SK-N-MC (cell line): ENCODE results near the gene DYNLT5.

Source experiments
- DNase-seq: peaks from one replicate; pipeline ENCODE4 v3.0.0-alpha.2; 2011; ENCODE audit warnings: low read depth, low spot score
- H3K27ac ChIP-seq: fragments of 200-600 bp; sonication (generic); 2 replicates; pipeline ENCODE4 v1.5.1; 2016; ENCODE audit warnings: mixed run types
- H3K36me3 ChIP-seq: fragments of 200-600 bp; sonication (generic); 2 replicates; pipeline ENCODE4 v1.6.1; 2017; ENCODE audit warnings: antibody characterized with exemption, low read length, mixed read lengths; ENCODE audit not compliant: insufficient read depth
- H3K4me3 ChIP-seq: fragments of 200-600 bp; sonication (generic); 2 replicates; pipeline ENCODE4 v1.5.1; 2016
- H3K9ac ChIP-seq: fragments of 200-600 bp; sonication (generic); 2 replicates; pipeline ENCODE4 v1.8.0; 2017; ENCODE audit warnings: mixed run types, mixed read lengths; ENCODE audit not compliant: insufficient read length
- H3K9me3 ChIP-seq: fragments of 200-600 bp; sonication (generic); 2 replicates; pipeline ENCODE4 v1.6.1; 2017; ENCODE audit warnings: low read depth, mild to moderate bottlenecking, antibody characterized with exemption, low read length, moderate library complexity, mixed read lengths
- EZH2 ChIP-seq: fragments of 200-600 bp; sonication (generic); IDR thresholded peaks from one replicate; pipeline ENCODE4 v1.6.1; 2017; ENCODE audit warnings: antibody characterized with exemption
- FOXP2 ChIP-seq: optimal IDR thresholded peaks from 2 replicates; pipeline ENCODE3; 2011; ENCODE audit warnings: mild to moderate bottlenecking, moderate library complexity; ENCODE audit not compliant: insufficient read depth; ENCODE audit errors: extremely low read length, control extremely low read depth
- POLR2AphosphoS5 ChIP-seq: IDR thresholded peaks from 2 replicates; pipeline ENCODE4 v1.6.1; 2012; ENCODE audit warnings: mild to moderate bottlenecking, low read depth, low read length, borderline replicate concordance

Gene DYNLT5

DNA sequence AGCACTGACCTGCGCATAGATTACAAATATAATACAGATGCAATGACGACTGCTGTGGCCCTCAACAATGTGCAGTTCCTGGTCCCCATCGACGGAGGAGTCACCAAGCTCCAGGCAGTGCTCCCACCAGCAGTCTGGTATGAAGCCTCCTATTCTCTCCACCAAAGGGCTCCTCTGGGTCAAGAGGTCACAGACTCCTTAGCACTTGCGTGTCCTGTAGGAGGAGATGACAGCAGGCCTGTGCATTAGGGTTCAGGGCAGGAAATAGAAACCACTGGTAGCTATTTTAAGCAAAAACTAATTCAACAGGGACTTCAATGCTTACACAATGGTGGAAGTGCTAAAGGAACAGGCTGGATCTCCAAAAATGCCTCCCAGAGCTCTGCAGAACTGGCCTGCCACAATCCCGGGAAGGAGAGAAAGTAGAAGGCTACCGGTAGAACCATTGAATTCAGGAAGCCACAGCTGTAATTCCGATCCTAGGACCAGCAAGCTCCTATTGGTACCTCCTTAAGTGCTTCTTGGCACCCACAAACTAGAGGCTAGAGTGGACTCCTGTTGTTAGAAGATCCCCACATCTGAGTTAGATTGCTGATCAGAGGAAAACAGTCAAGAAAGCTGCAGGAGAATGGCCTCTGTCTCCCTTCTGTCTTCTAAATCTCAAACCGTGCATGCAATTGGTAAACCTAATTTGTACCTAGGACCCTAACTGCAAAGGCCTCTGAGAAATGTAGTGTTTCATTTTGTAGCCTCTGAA, 12.7 kb upstream of the DYNLT5 start:
- no peak for DNase-seq
- Histone ChIP-seq H3K4me3 (no peak overlapping the region), H3K9ac (no peak overlapping the region), H3K36me3 (0 out of 2 replicates have a peak, but pooled peaks cover 4% of the 10 kb centered on the region), H3K27ac (0 out of 2 replicates have a peak overlapping the region, but pooled peaks have one; percentile 22), H3K9me3 (no peaks in the 10 kb centered on the region)
- TF ChIP-seq FOXP2 (no peak), POLR2AphosphoS5 (no peak), EZH2 (no peak)

DNA sequence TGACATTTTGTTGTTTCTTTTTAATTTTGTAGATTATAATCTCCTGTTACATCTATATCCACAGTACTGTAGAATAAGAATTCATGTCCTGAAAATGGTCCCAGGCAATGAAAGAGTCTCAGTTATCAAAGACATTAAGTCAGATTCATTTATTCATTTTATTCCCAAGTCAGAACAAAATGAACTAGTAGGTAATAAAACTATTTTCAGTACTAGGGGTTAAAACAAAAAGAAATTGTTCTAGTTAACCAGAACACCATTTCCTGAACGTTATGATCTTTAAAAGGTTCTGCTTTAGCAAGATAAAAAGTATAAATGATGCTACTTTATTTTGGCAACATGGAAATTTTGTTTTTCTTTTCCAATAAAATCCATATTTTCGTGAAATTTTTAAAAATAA, 6.8 kb upstream of the DYNLT5 start:
- no peak for DNase-seq
- no peak overlapping the region for H3K9ac ChIP-seq
- TF ChIP-seq EZH2 (no peak), FOXP2 (no peak), POLR2AphosphoS5 (no peak)
- H3K27ac ChIP-seq: no peak overlapping the region
- H3K9me3 ChIP-seq: no peaks in the 10 kb centered on the region
- H3K36me3 ChIP-seq: 0 out of 2 replicates have a peak, but pooled peaks cover 4% of the 10 kb centered on the region
- no peak overlapping the region for H3K4me3 ChIP-seq

DNA sequence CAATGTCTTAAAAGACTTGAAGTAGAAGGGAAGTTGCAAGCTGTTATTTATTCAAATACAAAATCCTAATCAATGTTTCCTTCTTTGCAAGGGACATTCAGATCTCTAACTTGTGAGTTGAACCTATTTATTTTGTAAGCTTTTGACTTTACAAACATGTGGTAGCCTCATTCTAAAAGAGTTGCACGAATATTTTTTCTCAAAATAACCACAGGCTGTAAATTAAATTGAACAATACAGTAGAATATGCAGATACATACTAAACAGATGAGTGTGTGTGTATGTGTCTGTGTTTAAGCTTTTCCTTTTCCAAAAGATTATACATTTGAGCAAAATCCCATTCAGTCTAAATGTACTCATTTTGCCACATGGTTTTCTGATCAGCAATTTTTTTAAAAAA, 4.8 kb upstream of the DYNLT5 start:
- DNase-seq: no peak
- H3K9me3 ChIP-seq: no peaks in the 10 kb centered on the region
- TF ChIP-seq FOXP2 (no peak), EZH2 (no peak), POLR2AphosphoS5 (no peak)
- H3K36me3 ChIP-seq: 0 out of 2 replicates have a peak, but pooled peaks cover 4% of the 10 kb centered on the region
- H3K4me3 ChIP-seq: no peak overlapping the region
- no peak overlapping the region for H3K9ac ChIP-seq
- peak overlapping the region; percentile 45 for H3K27ac ChIP-seq

- Histone ChIP-seq H3K27ac (peak overlapping the region; percentile 52), H3K4me3 (peak overlapping the region; percentile 6; the same call in 1 of the 2 replicates), H3K9ac (peak overlapping the region; percentile 6), H3K36me3 (no peaks in the 10 kb centered on the region), H3K9me3 (no peaks in the 10 kb centered on the region)
- TF ChIP-seq POLR2AphosphoS5 (no peak), EZH2 (no peak), FOXP2 (no peak)
- no peak for DNase-seq
Measured at GRCh38 chr1:66750577-66750976, 1.7 kb upstream of the DYNLT5 start.

GRCh38 chr1:66751160-66751559, 1.1 kb upstream of the DYNLT5 start:
- Histone ChIP-seq H3K27ac (no peak overlapping the region), H3K9ac (no peak overlapping the region), H3K9me3 (no peaks in the 10 kb centered on the region), H3K4me3 (no peak overlapping the region), H3K36me3 (no peaks in the 10 kb centered on the region)
- TF ChIP-seq FOXP2 (no peak), POLR2AphosphoS5 (no peak), EZH2 (no peak)
- DNase-seq: no peak

DNA sequence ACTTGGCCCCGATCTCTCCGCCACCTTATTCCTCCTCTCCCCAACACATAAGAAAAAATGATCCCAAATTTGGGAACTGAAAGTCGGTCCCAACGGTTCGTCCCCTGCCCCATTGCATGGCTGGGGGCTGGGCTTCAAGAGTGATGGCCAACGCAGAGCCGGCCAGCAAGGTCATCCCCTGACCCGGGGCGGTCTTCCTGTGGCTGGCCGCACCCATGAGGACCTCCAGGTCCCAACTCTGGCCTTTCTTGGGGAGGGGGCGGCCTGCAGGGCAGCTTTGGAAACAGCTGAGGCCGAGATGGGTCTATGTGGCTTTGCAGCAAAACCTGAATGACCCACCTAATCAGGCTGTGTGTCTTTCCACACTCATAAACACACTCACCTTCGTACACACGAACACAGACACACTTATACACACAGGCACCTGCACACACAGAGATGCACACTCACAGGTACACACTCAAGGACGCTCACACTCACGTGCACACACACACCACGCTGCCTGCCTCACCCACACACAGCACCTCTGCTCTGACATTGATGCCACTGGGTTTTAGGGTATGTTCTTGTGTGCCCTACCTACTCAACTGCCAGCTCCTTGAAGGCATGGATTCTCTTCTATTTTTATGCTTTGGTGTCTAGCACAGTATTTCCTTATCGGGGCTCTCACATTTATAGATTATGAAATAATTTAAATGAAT, 562 bp downstream of the DYNLT5 start:
- H3K9me3 ChIP-seq: no peaks in the 10 kb centered on the region
- H3K4me3 ChIP-seq: no peak overlapping the region
- H3K9ac ChIP-seq: no peak overlapping the region
- DNase-seq: no peak
- H3K36me3 ChIP-seq: no peaks in the 10 kb centered on the region
- no peak for TF ChIP-seq POLR2AphosphoS5
- no peak for TF ChIP-seq EZH2
- no peak for TF ChIP-seq FOXP2
- H3K27ac ChIP-seq: no peak overlapping the region

- Histone ChIP-seq H3K36me3 (no peaks in the 10 kb centered on the region), H3K27ac (peak overlapping the region; percentile 27; the same call in 1 of the 2 replicates), H3K9ac (no peak overlapping the region), H3K4me3 (no peak overlapping the region), H3K9me3 (no peaks in the 10 kb centered on the region)
- DNase-seq: no peak
- TF ChIP-seq EZH2 (no peak), FOXP2 (no peak), POLR2AphosphoS5 (no peak)
Measured at GRCh38 chr1:66757722-66758240, 5.5 kb downstream of the DYNLT5 start.

DNA sequence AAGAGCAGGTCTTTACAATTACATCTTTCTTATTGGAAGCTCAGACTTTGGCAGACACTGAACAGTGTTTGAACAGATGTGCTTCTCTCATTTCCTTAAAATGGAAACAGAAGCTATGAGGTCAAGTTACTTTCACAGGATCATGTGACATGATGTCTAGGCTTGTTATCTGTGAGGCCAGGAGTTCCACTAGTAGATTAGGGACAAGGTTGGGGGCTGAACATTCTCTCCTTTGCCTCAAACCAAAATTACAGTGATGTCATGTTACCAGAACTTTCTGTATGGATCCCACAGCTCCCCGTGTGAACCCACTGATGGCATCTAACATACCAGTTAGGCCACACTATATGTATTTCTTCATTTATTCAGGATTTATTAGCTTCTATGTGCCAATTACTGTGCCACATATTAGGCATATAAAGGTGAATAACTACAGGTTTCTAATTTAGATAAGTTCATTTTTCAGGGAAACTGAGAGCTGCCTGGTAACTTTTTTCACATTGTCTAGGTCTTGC, 6.0 kb downstream of the DYNLT5 start:
- no peak for TF ChIP-seq POLR2AphosphoS5
- no peak for TF ChIP-seq EZH2
- TF ChIP-seq FOXP2: no peak
- Histone ChIP-seq H3K9me3 (no peaks in the 10 kb centered on the region), H3K27ac (peak overlapping the region; percentile 27; the same call in 1 of the 2 replicates), H3K4me3 (no peak overlapping the region), H3K9ac (no peak overlapping the region), H3K36me3 (no peaks in the 10 kb centered on the region)
- no peak for DNase-seq
